Erythroblast (primary cell): ENCODE results near the gene SFXN5.

ENCODE experiments used
- DNase-seq, 2 experiments: peaks; one replicate each; lab custom pipeline; 2025; lab: John Stamatoyannopoulos, UW
- GATA1 ChIP-seq: IDR thresholded peaks from 2 replicates; pipeline ENCODE4 v1.6.1; 2011; ENCODE audit warnings: low read depth, mild to moderate bottlenecking, control low read depth, low read length, moderate library complexity
- POLR2A ChIP-seq: IDR thresholded peaks from 2 replicates; pipeline ENCODE4 v1.6.1; 2011; ENCODE audit warnings: mild to moderate bottlenecking, low read length

The SFXN5 gene

GRCh38 chr2:72973566-72974435, 97.7 kb downstream of the SFXN5 start:
- DNase-seq = peak; percentile 46 to 61
- no peak for TF ChIP-seq POLR2A
- no peak for TF ChIP-seq GATA1

- TF ChIP-seq POLR2A (no peak), GATA1 (no peak)
- DNase-seq = no peak
Observed at GRCh38 chr2:72973137-72973535, 98.4 kb downstream of the SFXN5 start.

- peak in 1 of 2 experiments; percentile 24 for DNase-seq
Observed at GRCh38 chr2:72972352-72973136, 99.0 kb downstream of the SFXN5 start.

GRCh38 chr2:72971036-72971435, 100.5 kb downstream of the SFXN5 start:
- TF ChIP-seq GATA1 (no peak), POLR2A (no peak)
- DNase-seq = no peak

More at GRCh38 chr2:72972352-72973136, 99.0 kb downstream of the SFXN5 start:
- no peak for TF ChIP-seq POLR2A
- no peak for TF ChIP-seq GATA1

- DNase-seq = no peak
- TF ChIP-seq GATA1 (no peak), POLR2A (no peak)
Observed at GRCh38 chr2:72969706-72970105, 101.8 kb downstream of the SFXN5 start.

- TF ChIP-seq GATA1 (no peak), POLR2A (no peak)
Observed at GRCh38 chr2:72968286-72968685, 103.2 kb downstream of the SFXN5 start.

GRCh38 chr2:72965770-72966450, 105.6 kb downstream of the SFXN5 start:
- DNase-seq = no peak
- TF ChIP-seq POLR2A (no peak), GATA1 (no peak)

More at GRCh38 chr2:72968286-72968685, 103.2 kb downstream of the SFXN5 start:
- no peak for DNase-seq

- no peak for DNase-seq
- TF ChIP-seq POLR2A (no peak), GATA1 (no peak)
Observed at GRCh38 chr2:72965016-72965415, 106.5 kb downstream of the SFXN5 start.

- no peak for DNase-seq
- TF ChIP-seq POLR2A (no peak), GATA1 (no peak)
Observed at GRCh38 chr2:72964146-72964525, 107.4 kb downstream of the SFXN5 start.

- DNase-seq = no peak
- TF ChIP-seq GATA1 (no peak), POLR2A (no peak)
Observed at GRCh38 chr2:72963423-72964145, 107.9 kb downstream of the SFXN5 start.

GRCh38 chr2:72962911-72963310, 108.6 kb downstream of the SFXN5 start:
- no peak for DNase-seq
- TF ChIP-seq POLR2A (no peak), GATA1 (no peak)

- DNase-seq = no peak
- TF ChIP-seq POLR2A (no peak), GATA1 (no peak)
Observed at GRCh38 chr2:72961853-72962468, 109.6 kb downstream of the SFXN5 start.

GRCh38 chr2:72961036-72961720, 110.3 kb downstream of the SFXN5 start:
- no peak for DNase-seq
- TF ChIP-seq POLR2A (no peak), GATA1 (no peak)
